Lower leg skin (tissue), 3 donors: ENCODE data around the gene NTM.

Source experiments
- CTCF ChIP-seq, 3 donors: fragments of 450-650 bp; IDR thresholded peaks; one replicate each; pipeline ENCODE4 v1.5.1; 2016; ENCODE audit warnings: antibody characterized with exemption in 3 of 3, mild to moderate bottlenecking in 3 of 3, moderate library complexity in 2 of 3
- POLR2A ChIP-seq, 2 donors: fragments of 450-650 bp; IDR thresholded peaks; one replicate each; pipeline ENCODE4 v1.6.1; 2016 to 2017; ENCODE audit warnings: antibody characterized with exemption in 2 of 2, mild to moderate bottlenecking in 1 of 2, moderate library complexity in 1 of 2

GRCh38 chr11:131852757-131853156 lies 482.3 kb downstream of the NTM start:
- no peak for TF ChIP-seq CTCF (IDR thresholded peaks at IDR 0.05)
- no peak for TF ChIP-seq POLR2A (IDR thresholded peaks at IDR 0.05)
